SH-SY5Y (cell line): ENCODE measurements around the gene PCIF1.
A peak's percentile ranks its signal among the peaks of the same experiment; 100 is the strongest.

Experiments
- GATA2 ChIP-seq: IDR thresholded peaks from 2 replicates; pipeline ENCODE4 v1.6.1; 2011; ENCODE audit warnings: mild to moderate bottlenecking, low read depth, low read length
- GATA3 ChIP-seq: IDR thresholded peaks from 2 replicates; pipeline ENCODE4 v1.6.1; 2011; ENCODE audit warnings: low read depth, mild to moderate bottlenecking, low read length, moderate library complexity

The PCIF1 gene

DNA sequence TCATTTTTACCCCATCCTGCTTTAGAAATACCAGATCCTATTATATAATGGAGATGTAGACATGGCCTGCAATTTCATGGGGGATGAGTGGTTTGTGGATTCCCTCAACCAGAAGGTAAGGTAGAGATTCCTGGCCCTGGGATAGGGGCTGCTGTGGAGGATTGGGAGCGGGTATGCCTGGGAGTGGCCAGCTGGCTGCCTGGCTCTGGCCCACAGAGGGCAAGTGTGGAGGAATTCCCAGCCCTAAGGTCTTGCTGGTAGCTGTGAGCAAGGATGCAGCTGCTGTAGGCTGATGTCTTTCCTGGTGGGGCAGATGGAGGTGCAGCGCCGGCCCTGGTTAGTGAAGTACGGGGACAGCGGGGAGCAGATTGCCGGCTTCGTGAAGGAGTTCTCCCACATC, 36.8 kb upstream of the PCIF1 start:
- TF ChIP-seq GATA2: no peak
- no peak for TF ChIP-seq GATA3

DNA sequence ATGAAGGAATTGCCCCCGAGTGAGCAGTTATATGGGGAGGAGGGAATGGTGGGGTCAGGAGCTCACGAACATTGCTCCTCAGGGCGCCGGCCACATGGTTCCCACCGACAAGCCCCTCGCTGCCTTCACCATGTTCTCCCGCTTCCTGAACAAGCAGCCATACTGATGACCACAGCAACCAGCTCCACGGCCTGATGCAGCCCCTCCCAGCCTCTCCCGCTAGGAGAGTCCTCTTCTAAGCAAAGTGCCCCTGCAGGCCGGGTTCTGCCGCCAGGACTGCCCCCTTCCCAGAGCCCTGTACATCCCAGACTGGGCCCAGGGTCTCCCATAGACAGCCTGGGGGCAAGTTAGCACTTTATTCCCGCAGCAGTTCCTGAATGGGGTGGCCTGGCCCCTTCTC, 36.2 kb upstream of the PCIF1 start:
- TF ChIP-seq GATA2 (no peak), GATA3 (no peak)

DNA sequence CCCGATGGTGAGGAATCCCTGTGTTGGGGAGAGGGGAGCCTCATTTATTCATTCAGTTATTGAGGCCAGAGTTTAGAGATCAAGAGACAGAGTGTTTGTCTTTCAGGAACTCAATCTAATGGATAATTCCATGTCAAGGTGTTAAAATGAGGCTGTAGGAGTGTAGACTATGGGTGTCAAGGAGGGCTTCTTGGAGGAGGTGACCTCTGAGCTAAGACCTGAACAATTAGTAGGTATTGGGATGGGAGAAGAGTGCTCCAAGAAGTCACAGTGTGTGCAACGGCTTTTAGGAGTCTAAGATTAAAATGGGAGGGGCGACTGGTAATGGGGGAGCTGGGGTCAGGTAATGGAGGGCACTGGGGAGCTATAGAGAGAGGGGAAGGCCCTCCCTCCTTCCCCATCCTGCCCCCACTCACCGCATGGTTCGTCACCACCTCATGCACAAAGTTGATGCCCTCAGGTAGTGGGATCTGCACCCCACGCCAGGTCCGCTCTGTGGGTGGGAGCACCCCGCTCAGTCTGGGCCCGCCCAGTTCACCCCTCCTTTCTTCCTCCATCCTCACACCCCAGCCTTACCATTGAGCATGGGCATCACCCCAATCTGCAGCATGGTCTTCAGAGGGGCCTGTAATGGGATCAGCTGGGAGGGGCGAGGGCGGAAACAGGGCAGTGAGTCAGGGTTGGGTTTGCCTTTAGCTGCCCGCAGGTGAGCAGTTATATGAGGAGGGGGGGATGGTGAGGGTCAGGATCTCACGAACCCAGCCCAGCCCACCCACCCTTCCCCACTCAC, 35.2 kb upstream of the PCIF1 start:
- TF ChIP-seq GATA2 (no peak), GATA3 (no peak)

DNA sequence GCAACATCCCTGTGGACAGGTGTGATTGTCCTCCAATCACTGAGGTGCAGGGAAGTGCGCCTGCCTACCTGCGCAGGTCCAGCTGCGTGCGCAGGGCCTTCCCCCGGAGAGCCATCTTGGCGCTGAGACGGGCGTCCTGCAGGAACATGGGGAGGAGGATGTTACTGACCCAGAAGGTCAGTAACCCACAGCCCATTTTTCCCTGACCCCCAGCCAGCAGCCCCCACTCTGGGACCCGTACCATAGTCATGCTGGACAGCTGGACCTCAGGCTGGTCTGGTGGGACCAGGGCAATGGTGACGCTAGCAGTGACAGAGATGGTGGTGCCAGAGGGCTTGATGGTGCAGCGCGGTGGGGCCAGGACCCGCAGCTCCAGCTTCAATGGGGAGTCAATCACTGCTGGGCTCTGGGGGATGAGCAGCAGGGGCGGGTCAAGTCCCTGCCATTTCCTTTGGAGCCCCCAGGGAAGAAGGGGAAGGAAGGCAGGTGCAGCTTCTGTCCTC, 32.2 kb upstream of the PCIF1 start:
- no peak for TF ChIP-seq GATA2
- TF ChIP-seq GATA3: no peak

DNA sequence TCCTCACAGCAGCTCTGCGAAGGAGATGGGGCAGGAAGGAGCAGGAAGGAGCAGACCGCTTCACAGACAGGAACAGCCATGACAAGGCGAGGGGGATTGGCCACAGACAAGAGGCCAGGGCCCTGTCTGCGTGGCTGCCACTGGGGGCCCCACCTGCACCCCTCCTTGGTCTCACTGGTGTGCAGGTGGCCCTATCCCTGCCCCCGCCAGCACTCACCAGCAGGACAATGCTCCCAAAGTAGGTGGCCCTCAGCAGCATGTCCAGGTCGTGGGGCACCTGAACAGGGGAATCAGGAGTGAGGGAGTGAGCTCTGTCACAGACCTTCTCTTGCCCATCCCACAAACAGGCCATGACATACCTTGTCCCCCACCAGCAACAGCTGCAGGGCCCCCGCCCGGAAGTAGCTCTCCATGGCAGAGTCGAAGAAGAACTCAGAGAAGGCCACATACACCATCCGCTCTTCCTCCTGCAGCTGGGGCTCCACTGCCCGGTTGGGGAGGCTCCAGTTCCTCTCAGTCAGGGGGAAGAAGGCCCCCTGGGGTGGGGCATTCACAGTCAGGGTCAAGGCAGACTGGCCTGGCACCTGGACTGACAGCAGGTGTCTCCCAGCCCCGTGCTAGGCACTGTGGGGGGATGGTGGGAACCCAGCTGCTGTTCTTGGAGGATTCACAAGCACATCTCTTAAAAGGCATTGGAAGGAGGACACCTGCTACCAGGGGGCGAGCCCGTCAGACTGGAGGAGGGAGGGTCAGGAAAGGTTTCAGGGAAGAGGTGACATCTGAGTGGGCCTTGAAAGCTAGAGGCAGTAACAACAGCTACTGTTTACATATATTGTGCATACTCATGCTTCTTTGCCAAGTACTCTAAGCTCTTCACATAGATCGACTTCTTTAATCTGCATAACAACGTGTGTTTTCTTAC, 29.6 kb upstream of the PCIF1 start:
- no peak for TF ChIP-seq GATA2
- TF ChIP-seq GATA3: no peak

DNA sequence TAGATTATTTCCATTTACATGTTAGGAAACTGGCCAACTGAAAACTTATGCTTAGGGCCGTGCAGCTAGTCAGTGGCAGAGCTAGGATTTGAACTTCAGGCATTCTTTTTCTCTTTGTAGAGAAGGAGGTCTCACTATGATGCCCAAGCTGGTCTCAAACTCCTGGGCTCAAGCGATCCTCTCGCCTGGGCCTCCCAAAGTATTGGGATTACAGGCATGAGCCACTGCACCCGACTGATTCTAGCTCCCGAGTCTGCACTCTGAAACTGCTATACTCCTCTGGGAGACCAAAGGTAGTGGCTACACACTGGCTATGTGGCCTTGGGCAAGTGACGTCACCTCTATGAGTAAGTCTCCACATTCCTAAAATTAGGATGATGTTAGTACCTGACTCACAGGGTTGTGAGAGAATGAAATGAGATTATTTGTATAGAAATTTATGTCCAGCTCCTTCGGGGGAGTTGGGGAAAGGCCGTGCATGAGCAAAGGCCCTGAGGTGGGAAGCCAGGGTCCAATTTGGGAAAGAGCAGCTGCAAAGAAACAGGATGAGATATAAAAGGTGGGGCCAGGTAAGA, 28.9 kb upstream of the PCIF1 start:
- TF ChIP-seq GATA3: no peak
- no peak for TF ChIP-seq GATA2

DNA sequence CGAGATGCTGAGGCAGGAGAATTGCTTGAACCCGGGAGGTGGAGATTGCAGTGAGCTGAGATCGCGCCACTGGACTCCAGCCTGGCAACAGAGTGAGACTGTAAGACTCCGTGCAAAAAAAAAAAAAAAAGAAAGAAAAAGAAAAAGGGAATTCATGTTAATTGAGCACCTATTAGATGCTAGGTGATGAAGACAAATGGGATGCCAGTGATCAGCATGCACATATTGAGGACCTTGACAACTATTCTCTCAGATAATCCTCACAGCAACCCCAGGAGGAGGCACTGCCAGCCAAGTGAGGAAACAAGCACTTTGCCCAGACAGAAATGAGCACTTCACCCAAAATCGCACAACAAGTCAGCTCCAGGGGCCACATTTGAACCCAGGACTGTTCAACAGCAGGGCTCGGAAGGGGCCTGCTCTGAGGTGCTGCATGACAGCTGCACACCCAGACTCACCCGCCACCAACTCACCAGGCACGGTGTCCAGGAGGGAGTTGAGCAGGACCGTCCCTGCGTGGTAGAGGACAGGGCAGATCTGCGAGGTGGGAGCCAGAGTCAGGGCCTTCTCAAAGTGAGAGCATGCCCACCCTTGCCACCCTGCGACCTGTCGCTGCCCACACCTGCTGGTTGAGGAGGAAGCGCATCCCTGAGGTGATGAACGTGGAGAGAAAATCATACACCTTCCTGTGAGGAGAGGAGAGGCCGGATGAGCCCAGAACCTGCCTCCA, 27.1 kb upstream of the PCIF1 start:
- TF ChIP-seq GATA2 (no peak), GATA3 (no peak)

DNA sequence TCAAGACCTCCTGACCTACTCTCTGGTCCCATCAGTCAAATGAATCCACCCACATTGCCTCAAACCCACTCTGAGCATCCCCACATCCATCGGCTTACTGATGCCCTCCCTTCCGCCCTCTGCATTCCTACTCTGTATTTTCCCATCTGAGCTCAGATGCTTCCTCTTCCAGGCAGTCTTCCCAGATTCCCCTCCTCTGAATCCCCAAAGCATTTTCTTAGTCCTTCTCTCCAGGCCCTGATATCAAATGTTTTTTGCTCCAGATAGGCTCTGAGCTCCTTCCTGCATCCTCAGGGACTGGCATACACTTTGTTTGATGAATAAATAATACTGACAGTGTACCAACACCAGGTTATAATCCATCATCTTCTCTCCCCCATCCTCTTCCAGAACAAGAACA, 26.4 kb upstream of the PCIF1 start:
- TF ChIP-seq GATA3 (no peak), GATA2 (no peak)

DNA sequence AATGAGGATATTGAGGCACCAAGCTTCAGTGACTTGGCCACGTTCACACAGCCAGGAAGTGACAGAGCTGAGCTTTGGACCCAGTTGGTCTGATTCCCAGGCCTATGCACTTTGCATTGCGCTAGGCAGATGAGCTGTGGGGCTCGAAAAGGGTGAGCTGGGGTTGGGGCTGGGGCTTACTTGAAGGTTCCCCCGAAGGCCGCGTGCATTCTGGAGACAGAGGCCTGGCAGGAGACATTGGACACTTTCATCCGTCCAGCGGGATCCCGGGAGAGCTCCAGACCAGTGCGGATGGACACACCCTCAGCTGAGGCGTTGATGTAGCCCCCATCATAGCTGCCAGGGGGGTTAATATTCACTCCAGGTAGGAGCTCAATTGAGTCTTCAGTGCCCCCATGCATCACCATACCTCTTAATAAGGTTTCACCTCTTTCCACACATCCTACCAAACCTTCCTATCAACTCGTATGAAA, 25.1 kb upstream of the PCIF1 start:
- TF ChIP-seq GATA2 (no peak), GATA3 (no peak)

DNA sequence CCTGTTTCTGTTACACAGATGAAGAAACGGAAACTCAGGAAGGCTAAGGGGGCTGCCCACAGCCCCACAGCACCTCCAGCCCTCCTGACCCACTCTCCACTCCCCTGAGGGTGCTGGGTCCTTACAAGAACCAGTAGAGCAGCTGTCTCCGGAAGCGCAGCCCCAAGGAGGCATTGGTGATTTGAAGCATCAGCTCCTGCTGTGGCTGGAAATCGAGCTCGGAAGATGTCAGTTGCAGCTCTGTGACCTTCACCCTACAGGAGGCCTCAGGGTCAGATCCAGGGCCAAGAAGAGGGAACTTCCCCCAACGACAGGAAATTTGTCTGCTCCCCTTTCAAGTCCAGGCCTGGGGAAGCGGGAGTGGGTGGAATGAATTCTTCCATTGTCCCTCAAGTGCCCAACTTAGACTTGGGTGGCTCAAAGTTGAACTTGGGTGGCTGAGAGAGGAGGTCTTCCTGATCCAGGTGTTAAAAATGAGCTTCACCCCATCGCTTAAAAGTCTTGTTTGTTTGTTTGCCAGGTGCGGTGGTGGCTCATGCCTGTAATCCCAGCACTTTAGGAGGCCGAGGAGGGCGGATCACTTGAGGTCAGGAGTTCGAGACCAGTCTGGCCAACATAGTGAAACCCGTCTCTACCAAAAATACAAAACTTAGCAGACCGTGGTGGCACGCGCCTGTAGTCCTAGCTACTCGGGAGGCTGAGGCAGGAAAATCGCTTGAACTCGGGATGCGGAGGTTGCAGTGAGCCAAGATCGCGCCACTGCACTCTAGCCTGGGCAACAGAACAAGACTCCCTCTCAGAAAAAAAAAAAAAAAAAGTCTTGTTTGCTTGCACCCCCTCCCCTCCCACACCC, 24.4 kb upstream of the PCIF1 start:
- TF ChIP-seq GATA3 (no peak), GATA2 (no peak)

DNA sequence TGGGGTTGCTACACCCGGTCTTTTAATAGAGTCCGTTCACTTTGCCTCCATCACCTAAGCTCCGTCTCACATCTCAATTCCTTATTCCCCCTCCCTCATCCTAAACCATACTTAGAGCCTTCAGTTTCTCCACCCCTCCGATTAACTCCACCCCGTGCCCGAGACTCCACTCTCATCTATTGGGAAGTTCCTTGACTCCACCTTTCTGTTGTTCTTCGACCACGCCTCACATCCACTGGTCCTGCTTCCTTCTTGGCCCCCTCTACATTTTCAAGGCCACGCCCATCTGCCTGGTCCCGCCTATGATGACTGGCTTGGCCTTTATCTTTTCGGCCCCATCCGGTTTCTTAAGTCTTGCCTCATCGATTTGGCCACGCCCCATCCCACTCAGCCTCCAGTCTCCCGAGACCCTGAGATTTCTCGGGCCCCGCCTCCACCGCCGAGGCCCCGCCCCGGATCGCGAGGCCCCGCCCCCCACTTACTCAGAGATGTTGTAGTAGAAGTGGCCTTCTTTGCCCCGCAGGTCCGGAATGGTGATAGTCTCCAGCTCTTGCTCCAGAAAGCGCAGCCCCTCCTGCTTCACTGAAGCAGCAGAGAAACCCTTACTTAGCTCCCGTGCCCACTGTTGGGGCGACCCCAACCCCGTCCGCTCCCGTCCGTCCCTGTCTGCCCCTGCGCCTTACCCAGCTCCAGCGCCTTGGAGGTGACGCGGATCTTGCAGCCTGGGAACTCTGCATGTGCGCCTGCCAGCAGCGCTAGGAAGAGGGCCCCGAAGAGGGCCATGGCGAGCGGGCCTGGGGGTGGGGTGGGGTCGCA, 23.6 kb upstream of the PCIF1 start:
- no peak for TF ChIP-seq GATA3
- TF ChIP-seq GATA2: peak; percentile 47; the same call in 1 of the 2 replicates

DNA sequence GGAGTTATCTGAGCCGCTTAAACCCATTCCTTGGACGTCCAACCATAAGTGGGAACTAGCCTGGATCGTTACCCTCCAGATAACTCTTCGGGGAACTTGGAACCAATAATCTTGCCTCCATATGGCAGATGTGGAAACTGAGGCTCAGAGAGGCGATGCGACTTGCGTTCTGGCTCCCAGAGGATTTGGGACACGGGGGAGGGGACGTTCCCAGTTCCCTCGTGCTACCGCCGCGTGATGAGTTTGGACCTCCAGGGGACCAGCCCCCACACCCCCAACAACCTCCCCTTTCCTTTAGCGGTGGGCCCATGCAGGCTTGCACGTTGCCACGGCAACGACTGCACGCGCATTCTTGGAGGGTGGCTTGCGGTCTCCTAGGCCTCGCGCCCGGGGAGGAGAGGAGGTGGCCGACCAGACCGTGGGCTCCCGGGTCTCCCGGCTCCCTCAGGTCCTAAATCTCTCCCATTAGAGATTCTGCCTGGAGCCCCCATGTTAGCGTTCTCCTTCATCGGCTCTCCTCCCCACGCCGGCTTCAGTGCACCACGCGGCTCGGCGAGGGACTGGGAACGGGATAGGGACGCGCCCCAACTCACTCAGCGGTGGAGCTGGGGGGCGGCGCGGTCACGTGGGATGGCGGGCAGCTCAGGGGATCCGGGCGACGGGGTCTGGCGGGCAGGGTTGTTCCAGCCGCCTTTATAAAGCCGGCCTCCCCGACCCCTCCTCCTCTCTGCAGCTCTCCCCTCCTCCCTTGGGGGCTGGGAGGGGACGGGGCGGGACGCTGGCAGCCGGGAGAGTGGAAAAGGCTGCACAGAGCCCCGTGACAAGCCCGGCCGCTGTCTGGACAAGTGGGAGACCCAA, 22.8 kb upstream of the PCIF1 start, which contains the start of gene PLTP:
Gene PLTP, minus strand, starts transcription at position 670 of the 858 bp plus-strand sequence. CDS start 703 bp downstream, outside the sequence.
- TF ChIP-seq GATA2 (no peak), GATA3 (no peak)

DNA sequence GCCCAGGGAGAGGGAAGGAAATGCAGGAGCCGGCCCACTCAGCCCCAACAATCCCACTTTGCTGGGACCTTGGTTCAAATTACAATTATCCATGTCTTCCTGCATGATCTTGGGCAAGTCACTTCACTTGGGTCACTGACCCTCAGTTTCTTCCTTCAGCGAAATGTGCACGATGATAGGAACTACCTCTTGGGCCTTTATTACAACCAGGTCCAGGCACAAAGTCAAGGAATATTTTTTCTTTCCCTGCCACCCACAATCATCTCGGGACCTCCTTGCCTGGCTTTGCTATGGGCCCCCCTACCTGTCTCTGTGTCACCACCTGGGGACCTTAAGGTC, 22.2 kb upstream of the PCIF1 start:
- TF ChIP-seq GATA3 (no peak), GATA2 (no peak)
